ENCODE results near the gene MYL2. TPM values are rescaled to one million over a fixed set of nuclear protein-coding genes. Genes with fewer than 3 reads are reported as not detected.

MYL2 gene
- total RNA-seq, 1 experiment from 2014 or later: 0.39 TPM

DNA sequence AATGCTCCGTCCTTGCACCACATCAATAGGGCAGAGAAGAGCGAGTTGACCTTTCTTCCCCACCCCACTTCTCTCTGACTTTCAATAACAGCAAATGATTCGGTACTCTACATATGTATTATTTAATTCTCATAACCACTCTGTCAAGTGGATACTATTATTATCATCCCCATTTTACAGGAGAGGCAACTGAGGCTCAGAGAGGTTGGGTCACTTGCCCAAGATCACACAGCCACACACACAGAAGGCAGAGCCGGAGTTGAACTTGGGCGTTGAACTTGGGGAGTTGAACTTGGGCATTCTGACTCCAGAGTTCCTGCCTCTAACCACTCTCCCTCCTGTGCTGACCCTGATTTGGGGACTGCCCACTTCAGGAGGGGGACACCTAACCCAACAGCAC lies 659 bp downstream of the MYL2 start:
- no TSS peak for BruUV-seq (replicated peaks)
- no peak overlapping the region for H3K9ac ChIP-seq (ENCODE audit: low read length)
- ChIA-PET RAD21 (ENCODE audit: low non-redundant PET in 1 of 2, low total read pairs in 2 of 2, uncharacterized antibody in 2 of 2, unreplicated experiment in 2 of 2) (no interaction called here), CTCF (no interaction called here), POLR2A (no interaction called here)
- TF ChIP-seq EGR1 (IDR thresholded peaks at IDR 0.05; ENCODE audit: low read depth) (no peak), POLR2A (IDR thresholded peaks at IDR 0.05; ENCODE audit: borderline replicate concordance, extremely low read depth, insufficient read depth, insufficient read length) (no peak), CBX3 (IDR thresholded peaks at IDR 0.05; ENCODE audit: low read depth) (no peak), SIN3A (IDR thresholded peaks at IDR 0.05; ENCODE audit: low read depth) (no peak), ZNF274 (IDR thresholded peaks at IDR 0.05; ENCODE audit: low read depth, low read length) (no peak), YY1 (IDR thresholded peaks at IDR 0.05; ENCODE audit: extremely low read depth, insufficient replicate concordance, low read depth, low read length) (no peak), FOSL1 (IDR thresholded peaks at IDR 0.05; ENCODE audit: low read depth) (no peak), ZFX (IDR thresholded peaks at IDR 0.05) (no peak)
- TF ChIP-seq, protein P1, sequence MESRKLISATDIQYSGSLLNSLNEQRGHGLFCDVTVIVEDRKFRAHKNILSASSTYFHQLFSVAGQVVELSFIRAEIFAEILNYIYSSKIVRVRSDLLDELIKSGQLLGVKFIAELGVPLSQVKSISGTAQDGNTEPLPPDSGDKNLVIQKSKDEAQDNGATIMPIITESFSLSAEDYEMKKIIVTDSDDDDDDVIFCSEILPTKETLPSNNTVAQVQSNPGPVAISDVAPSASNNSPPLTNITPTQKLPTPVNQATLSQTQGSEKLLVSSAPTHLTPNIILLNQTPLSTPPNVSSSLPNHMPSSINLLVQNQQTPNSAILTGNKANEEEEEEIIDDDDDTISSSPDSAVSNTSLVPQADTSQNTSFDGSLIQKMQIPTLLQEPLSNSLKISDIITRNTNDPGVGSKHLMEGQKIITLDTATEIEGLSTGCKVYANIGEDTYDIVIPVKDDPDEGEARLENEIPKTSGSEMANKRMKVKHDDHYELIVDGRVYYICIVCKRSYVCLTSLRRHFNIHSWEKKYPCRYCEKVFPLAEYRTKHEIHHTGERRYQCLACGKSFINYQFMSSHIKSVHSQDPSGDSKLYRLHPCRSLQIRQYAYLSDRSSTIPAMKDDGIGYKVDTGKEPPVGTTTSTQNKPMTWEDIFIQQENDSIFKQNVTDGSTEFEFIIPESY (IDR thresholded peaks at IDR 0.05; ENCODE audit: extremely low read depth, insufficient replicate concordance, low read length): no peak
- TF ChIP-seq, protein P2, sequence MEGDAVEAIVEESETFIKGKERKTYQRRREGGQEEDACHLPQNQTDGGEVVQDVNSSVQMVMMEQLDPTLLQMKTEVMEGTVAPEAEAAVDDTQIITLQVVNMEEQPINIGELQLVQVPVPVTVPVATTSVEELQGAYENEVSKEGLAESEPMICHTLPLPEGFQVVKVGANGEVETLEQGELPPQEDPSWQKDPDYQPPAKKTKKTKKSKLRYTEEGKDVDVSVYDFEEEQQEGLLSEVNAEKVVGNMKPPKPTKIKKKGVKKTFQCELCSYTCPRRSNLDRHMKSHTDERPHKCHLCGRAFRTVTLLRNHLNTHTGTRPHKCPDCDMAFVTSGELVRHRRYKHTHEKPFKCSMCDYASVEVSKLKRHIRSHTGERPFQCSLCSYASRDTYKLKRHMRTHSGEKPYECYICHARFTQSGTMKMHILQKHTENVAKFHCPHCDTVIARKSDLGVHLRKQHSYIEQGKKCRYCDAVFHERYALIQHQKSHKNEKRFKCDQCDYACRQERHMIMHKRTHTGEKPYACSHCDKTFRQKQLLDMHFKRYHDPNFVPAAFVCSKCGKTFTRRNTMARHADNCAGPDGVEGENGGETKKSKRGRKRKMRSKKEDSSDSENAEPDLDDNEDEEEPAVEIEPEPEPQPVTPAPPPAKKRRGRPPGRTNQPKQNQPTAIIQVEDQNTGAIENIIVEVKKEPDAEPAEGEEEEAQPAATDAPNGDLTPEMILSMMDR (IDR thresholded peaks at IDR 0.05 in 2 of 3, conservative IDR thresholded peaks at IDR 0.05 in 1 of 3; ENCODE audit: borderline replicate concordance in 1 of 3, insufficient read depth in 1 of 3, low read depth in 2 of 3, low read length in 2 of 3): no peak
- TF ChIP-seq, protein P3, sequence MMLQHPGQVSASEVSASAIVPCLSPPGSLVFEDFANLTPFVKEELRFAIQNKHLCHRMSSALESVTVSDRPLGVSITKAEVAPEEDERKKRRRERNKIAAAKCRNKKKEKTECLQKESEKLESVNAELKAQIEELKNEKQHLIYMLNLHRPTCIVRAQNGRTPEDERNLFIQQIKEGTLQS (IDR thresholded peaks at IDR 0.05): no peak
- no peaks in the 10 kb centered on the region for H3K9me2 ChIP-seq (ENCODE audit: insufficient read depth)
- H3K4me2 ChIP-seq (ENCODE audit: low read length): no peak overlapping the region
- peaks cover 19 to 57% of the 10 kb centered on the region in 2 experiments for H3K4me1 ChIP-seq (ENCODE audit: control insufficient read depth in 1 of 2, insufficient read depth in 2 of 2, low read length in 2 of 2)
- no peaks in the 10 kb centered on the region for H3K79me2 ChIP-seq (ENCODE audit: insufficient read depth, low read length)
- no peaks in the 10 kb centered on the region for H3K27me3 ChIP-seq (ENCODE audit: insufficient read depth, low read length)
- intact Hi-C loops (cut with micrococcal nuclease): no loop called here
- DNase-seq (ENCODE audit: low read depth, low spot score): no peak
- no peaks in the 10 kb centered on the region for H4K20me1 ChIP-seq (ENCODE audit: insufficient read depth)
- no peak overlapping the region for H2AFZ ChIP-seq (ENCODE audit: low read depth, low read length, poor library complexity, severe bottlenecking)
- no peak for ATAC-seq
- no peaks in the 10 kb centered on the region for H3K9me3 ChIP-seq (ENCODE audit: control insufficient read depth in 1 of 2, insufficient read depth in 1 of 2, low read depth in 1 of 2, low read length in 2 of 2)
- H3K36me3 ChIP-seq (ENCODE audit: control insufficient read depth in 1 of 2, insufficient read depth in 2 of 2, low read length in 2 of 2): no peaks in the 10 kb centered on the region
- no peak overlapping the region for H3K4me3 ChIP-seq (replicated peaks in 1 of 2; ENCODE audit: low read depth in 1 of 2, low read length in 2 of 2)
- no peak overlapping the region for H3K27ac ChIP-seq (ENCODE audit: low read depth, low read length)
